CD4-positive, alpha-beta memory T cell (primary cell): ENCODE results near the gene CHRNB4. TPM values are rescaled to one million over a fixed set of nuclear protein-coding genes. Genes with fewer than 3 reads are reported as not detected.

Experiments used
- CTCF ChIA-PET: fragments of 350-600 bp; sonication (Branson Sonifier 250); formaldehyde crosslinking; loops from one replicate; lab custom pipeline; 2021; ENCODE audit warnings: inconsistent platforms; ENCODE audit not compliant: partially characterized antibody; lab: Charles Lee
- POLR2A ChIA-PET: fragments of 350-600 bp; sonication (Branson Sonifier 250); formaldehyde crosslinking; loops from one replicate; lab custom pipeline; 2021; ENCODE audit not compliant: partially characterized antibody; lab: Charles Lee
- DNase-seq, 5 donors: peaks; one replicate each; pipeline versions ENCODE4 v3.0.0 to v3.0.0-alpha.2; 2020 to 2022; ENCODE audit warnings: mixed read lengths in 1 of 5
- H3K27ac ChIP-seq: one replicate; pipeline ENCODE4 v1.7.0; 2013; ENCODE audit warnings: low read depth, low read length
- H3K27me3 ChIP-seq: 2 replicates; pipeline ENCODE4 v1.7.0; 2013; ENCODE audit warnings: mild to moderate bottlenecking, low read length, moderate library complexity; ENCODE audit not compliant: insufficient read depth
- H3K36me3 ChIP-seq: 2 replicates; pipeline ENCODE4 v1.7.0; 2013; ENCODE audit warnings: mild to moderate bottlenecking, low read length, moderate library complexity; ENCODE audit not compliant: insufficient read depth
- H3K4me1 ChIP-seq: 2 replicates; pipeline ENCODE4 v1.7.0; 2013; ENCODE audit warnings: mild to moderate bottlenecking, low read length, moderate library complexity; ENCODE audit not compliant: insufficient read depth
- H3K4me3 ChIP-seq, 2 donors: one replicate each; pipeline ENCODE4 v1.7.0; 2013; ENCODE audit warnings: low read length in 2 of 2, mild to moderate bottlenecking in 1 of 2
- H3K9me3 ChIP-seq, 2 donors: one replicate each; pipeline ENCODE4 v1.7.0; 2013; ENCODE audit warnings: low read length in 2 of 2, control low read depth in 1 of 2; ENCODE audit not compliant: control insufficient read depth in 1 of 2
- H3K27ac Mint-ChIP-seq, 7 donors: one replicate each; pipeline ENCODE4 v1.8.0; 2020 to 2021; ENCODE audit warnings: mixed read lengths in 7 of 7, mild to moderate bottlenecking in 6 of 7, inconsistent platforms in 3 of 7, moderate library complexity in 3 of 7
- H3K27me3 Mint-ChIP-seq, 2 donors: one replicate each; pipeline ENCODE4 v1.8.0; 2020 to 2021; ENCODE audit warnings: mixed read lengths in 2 of 2
- H3K36me3 Mint-ChIP-seq, 2 donors: one replicate each; pipeline ENCODE4 v1.8.0; 2020 to 2021; ENCODE audit warnings: mixed read lengths in 2 of 2, inconsistent platforms in 1 of 2, mild to moderate bottlenecking in 1 of 2
- H3K4me1 Mint-ChIP-seq, 4 donors: one replicate each; pipeline ENCODE4 v1.8.0; 2020 to 2021; ENCODE audit warnings: mixed read lengths in 4 of 4, mild to moderate bottlenecking in 1 of 4
- H3K4me3 Mint-ChIP-seq, 8 donors: one replicate each; pipeline ENCODE4 v1.8.0; 2020 to 2021; ENCODE audit warnings: mixed read lengths in 8 of 8, mild to moderate bottlenecking in 7 of 8, moderate library complexity in 6 of 8, inconsistent platforms in 3 of 8
- H3K9me3 Mint-ChIP-seq, 8 donors: one replicate each; pipeline ENCODE4 v1.8.0; 2020 to 2021; ENCODE audit warnings: mixed read lengths in 8 of 8, mild to moderate bottlenecking in 5 of 8, inconsistent platforms in 3 of 8, moderate library complexity in 1 of 8
- intact Hi-C: fragments of 100-400 bp; cut with micrococcal nuclease; formaldehyde crosslinking; loops from one replicate; pipeline ENCODE4 v1.15.1; 2023
- polyA plus RNA-seq, 2 donors: library from polyadenylated mRNA; unstranded; fragments of 300-500 nt; fragmentation: Illumina TruSeq; gene quantifications; one replicate each; pipeline ENCODE4 v1.2.3, GENCODE V29; 2021
- total RNA-seq, 2 experiments: library from RNA; stranded (reverse); gene quantifications; one replicate each; pipeline ENCODE4 v1.2.3, GENCODE V29; 2021

The CHRNB4 gene
- total and polyA plus RNA-seq, 4 experiments from 2014 or later, result not detected

GRCh38 chr15:78633348-78633747, 7.7 kb downstream of the CHRNB4 start:
- no peaks in the 10 kb centered on the region for H3K27me3 ChIP-seq
- intact Hi-C loops, result no loop called here
- H3K4me1 Mint-ChIP-seq, result no peaks in the 10 kb centered on the region
- no peaks in the 10 kb centered on the region for H3K36me3 Mint-ChIP-seq
- ChIA-PET CTCF (no interaction called here), POLR2A (interaction anchor here (1.0 kb wide), 1 partner anchor 12 kb away, joined by 3 read pairs; no protein-coding TSS in a partner anchor)
- peaks cover 4 to 33% of the 10 kb centered on the region in 2 donors for H3K27me3 Mint-ChIP-seq
- no peaks in the 10 kb centered on the region for H3K9me3 ChIP-seq
- H3K9me3 Mint-ChIP-seq, result peaks cover 0 to 13% (median 8%) of the 10 kb centered on the region in 8 donors
- no peaks in the 10 kb centered on the region for H3K36me3 ChIP-seq
- H3K4me3 ChIP-seq, result no peak overlapping the region
- DNase-seq, result no peak
- peak overlapping the region in 1 of 8 donors; percentile 49 for H3K4me3 Mint-ChIP-seq
- H3K27ac ChIP-seq, result no peak overlapping the region
- H3K27ac Mint-ChIP-seq, result no peak overlapping the region
- no peaks in the 10 kb centered on the region for H3K4me1 ChIP-seq

- no peak for DNase-seq
- no peak overlapping the region for H3K27ac ChIP-seq
- CTCF ChIA-PET, result interaction anchor here (1.4 kb wide), 1 partner anchor 12 kb away, joined by 4 read pairs; no protein-coding TSS in a partner anchor
- POLR2A ChIA-PET, result no interaction called here
- no peaks in the 10 kb centered on the region for H3K36me3 ChIP-seq
- H3K27me3 ChIP-seq, result no peaks in the 10 kb centered on the region
- no peak overlapping the region for H3K4me3 ChIP-seq
- intact Hi-C loops, result no loop called here
- Mint-ChIP-seq H3K4me3 (no peak overlapping the region), H3K4me1 (no peaks in the 10 kb centered on the region), H3K9me3 (peaks cover 0 to 13% (median 8%) of the 10 kb centered on the region in 8 donors), H3K36me3 (no peaks in the 10 kb centered on the region), H3K27ac (no peak overlapping the region), H3K27me3 (peaks cover 8 to 43% of the 10 kb centered on the region in 2 donors)
- H3K9me3 ChIP-seq, result no peaks in the 10 kb centered on the region
- no peaks in the 10 kb centered on the region for H3K4me1 ChIP-seq
Measured at GRCh38 chr15:78630886-78631633, 9.9 kb downstream of the CHRNB4 start.

DNA sequence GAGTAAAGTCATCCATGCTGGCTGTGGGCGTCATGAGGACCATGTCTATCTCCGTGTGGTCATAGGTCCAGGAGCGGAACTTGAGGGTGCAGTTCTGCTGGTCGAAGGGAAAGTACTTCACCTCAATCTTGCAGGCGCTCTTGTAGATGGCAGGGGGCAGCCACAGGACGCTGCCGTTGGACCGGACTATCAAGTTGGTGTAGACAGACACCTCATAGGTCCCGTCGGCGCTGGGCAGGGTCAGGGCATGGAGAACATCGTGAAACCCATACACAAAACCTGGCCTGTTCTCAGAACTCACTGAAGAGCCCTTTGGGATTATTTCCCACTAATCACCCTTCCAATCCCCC, 11.3 kb downstream of the CHRNB4 start:
- Mint-ChIP-seq H3K4me3 (no peak overlapping the region), H3K4me1 (no peaks in the 10 kb centered on the region), H3K9me3 (peaks cover 0 to 13% (median 8%) of the 10 kb centered on the region in 8 donors), H3K27me3 (peaks cover 9 to 43% of the 10 kb centered on the region in 2 donors), H3K27ac (peak overlapping the region in 1 of 7 donors; percentile 11), H3K36me3 (no peaks in the 10 kb centered on the region)
- CTCF ChIA-PET, result no interaction called here
- no peak overlapping the region for H3K27ac ChIP-seq
- POLR2A ChIA-PET, result no interaction called here
- no peaks in the 10 kb centered on the region for H3K9me3 ChIP-seq
- DNase-seq, result no peak
- no peaks in the 10 kb centered on the region for H3K27me3 ChIP-seq
- H3K4me1 ChIP-seq, result no peaks in the 10 kb centered on the region
- H3K36me3 ChIP-seq, result no peaks in the 10 kb centered on the region
- intact Hi-C loops, result no loop called here
- no peak overlapping the region for H3K4me3 ChIP-seq

GRCh38 chr15:78629031-78629715, 11.8 kb downstream of the CHRNB4 start:
- H3K27me3 Mint-ChIP-seq, result peaks cover 12 to 44% of the 10 kb centered on the region in 2 donors
- ChIA-PET POLR2A (no interaction called here), CTCF (no interaction called here)

DNA sequence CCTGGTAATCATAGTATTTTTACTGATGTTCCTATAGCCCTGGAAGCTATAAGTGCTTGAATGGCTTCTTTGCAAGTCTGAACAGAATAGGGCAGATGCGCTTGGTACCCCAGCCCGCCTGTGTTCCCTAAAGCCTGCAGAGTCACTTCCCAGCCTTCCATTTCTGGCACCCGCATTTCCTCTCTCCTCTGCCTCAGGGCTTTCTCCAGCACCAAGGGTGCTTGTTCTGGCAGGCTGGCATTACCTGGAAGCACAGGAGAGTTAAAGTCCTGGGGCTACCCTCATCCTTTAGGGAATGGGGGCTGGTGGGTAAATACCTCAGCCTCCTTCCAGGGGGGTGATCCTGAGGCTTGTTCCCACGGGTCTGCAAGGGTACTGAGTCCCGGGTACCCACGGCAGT, 12.8 kb downstream of the CHRNB4 start:
- H3K9me3 ChIP-seq, result no peaks in the 10 kb centered on the region
- no peak overlapping the region for H3K27ac ChIP-seq
- DNase-seq, result no peak
- Mint-ChIP-seq H3K27ac (no peak overlapping the region), H3K27me3 (peaks cover 20 to 46% of the 10 kb centered on the region in 2 donors), H3K4me3 (no peak overlapping the region), H3K4me1 (no peaks in the 10 kb centered on the region), H3K9me3 (peaks cover 0 to 8% (median 4%) of the 10 kb centered on the region in 8 donors), H3K36me3 (no peaks in the 10 kb centered on the region)
- no peak overlapping the region for H3K4me3 ChIP-seq
- H3K27me3 ChIP-seq, result no peaks in the 10 kb centered on the region
- intact Hi-C loops, result no loop called here
- no peaks in the 10 kb centered on the region for H3K4me1 ChIP-seq
- no peaks in the 10 kb centered on the region for H3K36me3 ChIP-seq
- ChIA-PET POLR2A (no interaction called here), CTCF (no interaction called here)

More at GRCh38 chr15:78629031-78629715, 11.8 kb downstream of the CHRNB4 start:
- Histone ChIP-seq H3K27ac (no peak overlapping the region), H3K4me1 (no peaks in the 10 kb centered on the region), H3K36me3 (no peaks in the 10 kb centered on the region), H3K4me3 (no peak overlapping the region), H3K9me3 (no peaks in the 10 kb centered on the region), H3K27me3 (no peaks in the 10 kb centered on the region)
- no peak overlapping the region for H3K4me3 Mint-ChIP-seq
- H3K36me3 Mint-ChIP-seq, result no peaks in the 10 kb centered on the region
- DNase-seq, result no peak
- no peaks in the 10 kb centered on the region for H3K4me1 Mint-ChIP-seq
- intact Hi-C loops, result no loop called here
- H3K27ac Mint-ChIP-seq, result no peak overlapping the region
- peaks cover 0 to 13% (median 8%) of the 10 kb centered on the region in 8 donors for H3K9me3 Mint-ChIP-seq

DNA sequence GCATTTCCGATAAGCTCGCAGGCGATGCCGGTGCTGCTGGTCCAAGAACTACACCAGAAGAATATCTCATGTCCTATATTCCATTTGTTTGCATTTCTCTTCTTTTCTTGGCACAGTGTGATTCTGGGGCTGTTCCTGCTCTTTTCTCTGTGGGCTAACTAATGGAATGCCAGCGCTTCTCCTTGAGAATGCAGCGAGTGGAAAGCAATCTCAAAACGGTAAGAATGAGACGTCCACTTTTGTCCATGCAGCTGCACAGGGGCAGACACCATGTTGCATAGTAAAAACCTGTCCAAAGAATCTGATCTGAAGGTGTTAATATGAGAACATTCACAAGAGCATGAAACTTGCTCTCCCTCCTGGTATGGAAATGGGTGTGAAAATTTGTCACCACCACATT, 13.7 kb downstream of the CHRNB4 start:
- CTCF ChIA-PET, result no interaction called here
- Mint-ChIP-seq H3K36me3 (no peaks in the 10 kb centered on the region), H3K27me3 (peaks cover 27 to 44% of the 10 kb centered on the region in 2 donors), H3K9me3 (peaks cover 0 to 1% (median 0%) of the 10 kb centered on the region in 8 donors), H3K4me1 (no peaks in the 10 kb centered on the region), H3K27ac (no peak overlapping the region), H3K4me3 (no peak overlapping the region)
- H3K36me3 ChIP-seq, result no peaks in the 10 kb centered on the region
- no peak for DNase-seq
- no peaks in the 10 kb centered on the region for H3K4me1 ChIP-seq
- POLR2A ChIA-PET, result no interaction called here
- H3K4me3 ChIP-seq, result no peak overlapping the region
- no peak overlapping the region for H3K27ac ChIP-seq
- intact Hi-C loops, result no loop called here
- H3K27me3 ChIP-seq, result no peaks in the 10 kb centered on the region
- no peaks in the 10 kb centered on the region for H3K9me3 ChIP-seq

- Mint-ChIP-seq H3K27ac (peak overlapping the region in 1 of 7 donors; percentile 38), H3K27me3 (peaks cover 35 to 49% of the 10 kb centered on the region in 2 donors), H3K9me3 (no peaks in the 10 kb centered on the region), H3K36me3 (no peaks in the 10 kb centered on the region), H3K4me1 (peaks cover 2 to 4% (median 3%) of the 10 kb centered on the region in 4 donors), H3K4me3 (no peak overlapping the region)
- Histone ChIP-seq H3K27me3 (no peaks in the 10 kb centered on the region), H3K36me3 (no peaks in the 10 kb centered on the region), H3K9me3 (no peaks in the 10 kb centered on the region), H3K4me1 (no peaks in the 10 kb centered on the region), H3K4me3 (no peak overlapping the region), H3K27ac (no peak overlapping the region)
- DNase-seq, result no peak
- intact Hi-C loops, result no loop called here
- POLR2A ChIA-PET, result no interaction called here
- CTCF ChIA-PET, result no interaction called here
Measured at GRCh38 chr15:78626381-78626995, 14.5 kb downstream of the CHRNB4 start.
